ENCODE measurements around the gene MLPH. TPM values are rescaled to one million over a fixed set of nuclear protein-coding genes. Genes with fewer than 3 reads are reported as not detected.

Gene MLPH
- total RNA-seq, 1 donor from 2014 or later: 423 TPM

- H3K4me1 ChIP-seq: peaks cover 27% of the 10 kb centered on the region
- TF ChIP-seq CTCF (IDR thresholded peaks at IDR 0.05): no peak
- no peak overlapping the region for H3K4me3 ChIP-seq
- no peak for ATAC-seq
- no peaks in the 10 kb centered on the region for H3K9me3 ChIP-seq
- no peaks in the 10 kb centered on the region for H3K27me3 ChIP-seq
- intact Hi-C loops (cut with DNase I): loop anchor here (5.0 kb wide), 1 partner anchor 58 kb away; no protein-coding TSS in a partner anchor
- no peak overlapping the region for H3K27ac ChIP-seq
- H3K36me3 ChIP-seq: peaks cover 33% of the 10 kb centered on the region
- no peak for DNase-seq
Observed at GRCh38 chr2:237514474-237515130, 27.6 kb downstream of the MLPH start.

DNA sequence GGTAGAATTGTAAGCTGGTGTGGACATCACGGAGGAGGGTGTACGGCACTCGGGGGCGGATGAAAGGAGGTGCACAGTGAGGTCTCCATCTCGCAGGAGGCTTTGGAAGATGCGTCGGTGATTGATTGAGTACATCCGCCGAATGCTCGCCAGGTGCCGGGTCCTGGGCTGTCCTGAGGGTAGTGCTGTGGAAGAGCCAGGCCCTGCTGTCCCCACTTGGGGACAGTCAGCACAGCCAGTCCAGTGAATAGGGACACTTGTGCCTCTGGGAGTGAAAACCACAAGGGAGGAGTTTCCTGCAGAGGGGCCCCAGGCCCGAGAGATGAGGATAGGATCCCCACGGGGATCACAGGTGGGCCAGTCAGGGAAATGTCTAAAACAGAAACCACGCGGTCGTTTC is 28.1 kb downstream of the MLPH start:
- Histone ChIP-seq H3K36me3 (peaks cover 29% of the 10 kb centered on the region), H3K4me1 (peaks cover 22% of the 10 kb centered on the region), H3K9me3 (no peaks in the 10 kb centered on the region), H3K27ac (no peak overlapping the region), H3K4me3 (no peak overlapping the region), H3K27me3 (no peaks in the 10 kb centered on the region)
- no peak for ATAC-seq
- intact Hi-C loops (cut with DNase I): loop anchor here (5.0 kb wide), 1 partner anchor 57 kb away; no protein-coding TSS in a partner anchor
- no peak for DNase-seq
- TF ChIP-seq CTCF (IDR thresholded peaks at IDR 0.05): no peak

GRCh38 chr2:237515621-237516275 is 28.7 kb downstream of the MLPH start:
- Histone ChIP-seq H3K36me3 (peaks cover 23% of the 10 kb centered on the region), H3K9me3 (no peaks in the 10 kb centered on the region), H3K4me1 (peaks cover 16% of the 10 kb centered on the region), H3K27me3 (no peaks in the 10 kb centered on the region), H3K27ac (no peak overlapping the region), H3K4me3 (no peak overlapping the region)
- ATAC-seq: no peak
- DNase-seq: no peak
- intact Hi-C loops (cut with DNase I): loop anchor here (5.0 kb wide), 1 partner anchor 57 kb away; no protein-coding TSS in a partner anchor
- TF ChIP-seq CTCF (IDR thresholded peaks at IDR 0.05): no peak

GRCh38 chr2:237517163-237517562 is 30.1 kb downstream of the MLPH start:
- Histone ChIP-seq H3K27ac (no peak overlapping the region), H3K4me1 (peaks cover 11% of the 10 kb centered on the region), H3K36me3 (peaks cover 18% of the 10 kb centered on the region), H3K27me3 (no peaks in the 10 kb centered on the region), H3K9me3 (no peaks in the 10 kb centered on the region), H3K4me3 (no peak overlapping the region)
- TF ChIP-seq CTCF (IDR thresholded peaks at IDR 0.05): no peak
- no peak for ATAC-seq
- DNase-seq: no peak
- intact Hi-C loops (cut with DNase I): loop anchor here (5.0 kb wide), 1 partner anchor 55 kb away; no protein-coding TSS in a partner anchor

DNA sequence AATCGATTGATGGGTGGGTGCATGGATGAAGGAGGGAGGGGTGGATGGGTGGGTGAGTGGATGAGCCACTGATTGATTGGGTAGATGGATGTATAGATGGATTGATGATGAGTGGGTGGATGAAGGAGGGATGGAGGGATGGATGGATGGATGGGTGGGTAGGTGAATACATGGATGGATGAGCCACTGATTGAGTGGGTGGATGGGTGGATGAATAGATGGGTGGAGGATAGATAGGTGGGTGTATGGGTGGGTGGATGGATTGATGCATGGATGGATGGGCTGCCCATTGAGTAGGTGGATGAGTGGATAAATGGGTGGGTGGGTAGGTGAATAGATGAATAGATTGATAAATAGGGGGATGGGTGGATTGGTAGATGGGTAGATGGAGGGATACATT is 30.9 kb downstream of the MLPH start:
- DNase-seq (no peak), ATAC-seq (no peak)
- H3K4me3 ChIP-seq: no peak overlapping the region
- H3K27ac ChIP-seq: no peak overlapping the region
- intact Hi-C loops (cut with DNase I): loop anchor here (5.0 kb wide), 1 partner anchor 54 kb away; no protein-coding TSS in a partner anchor
- H3K36me3 ChIP-seq: peaks cover 14% of the 10 kb centered on the region
- no peak for TF ChIP-seq CTCF (IDR thresholded peaks at IDR 0.05)
- no peaks in the 10 kb centered on the region for H3K9me3 ChIP-seq
- H3K27me3 ChIP-seq: no peaks in the 10 kb centered on the region
- H3K4me1 ChIP-seq: peaks cover 2% of the 10 kb centered on the region
